ENCODE results near the gene CTNNAL1.
"Not testable (repeated sequence)": the region's sequence is repeated elsewhere in the genome, so short reads cannot be mapped to it uniquely, and the experiment has no call there.

Gene CTNNAL1

DNA sequence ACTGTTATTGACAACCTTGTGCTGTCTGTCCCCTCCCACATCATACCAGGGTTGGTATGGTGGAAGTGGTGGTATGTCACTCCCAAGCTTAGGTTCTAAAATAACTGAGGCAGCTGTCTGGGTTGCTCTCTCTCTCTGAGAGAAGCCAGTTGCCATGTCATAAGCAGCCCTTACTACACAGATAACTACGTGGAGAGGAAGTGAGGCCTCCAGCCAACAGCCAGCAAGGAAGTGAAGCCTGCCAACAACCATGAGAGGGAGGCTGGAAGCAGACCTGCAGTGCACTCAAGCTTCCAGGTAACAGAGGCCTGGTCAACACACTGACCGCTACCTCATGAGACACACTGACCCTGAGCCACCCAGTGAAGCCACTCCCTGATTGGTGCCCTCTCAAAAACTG, 18.6 kb downstream of the CTNNAL1 start:
- DNase-seq (ENCODE audit: low spot score), result no peak

DNA sequence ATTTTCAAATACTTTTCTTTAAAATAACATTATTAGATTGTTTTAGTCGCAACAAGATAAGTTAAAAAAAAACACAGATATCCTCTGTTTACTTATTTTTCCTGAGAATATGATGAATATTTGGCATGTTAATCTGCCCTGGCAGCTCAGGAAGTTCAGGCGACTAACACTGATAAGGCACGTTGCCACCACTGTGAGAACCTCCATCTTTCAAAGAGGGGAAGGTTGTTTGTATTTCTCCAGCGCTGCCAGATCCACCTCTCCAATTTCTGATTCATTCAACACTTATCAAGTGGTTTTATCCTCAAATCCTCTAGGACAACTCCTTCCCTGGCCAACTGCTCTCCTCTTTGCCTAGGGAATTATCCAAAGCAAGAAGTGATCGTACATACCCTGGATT, 21.8 kb downstream of the CTNNAL1 start:
- DNase-seq (ENCODE audit: low spot score), result no peak

DNA sequence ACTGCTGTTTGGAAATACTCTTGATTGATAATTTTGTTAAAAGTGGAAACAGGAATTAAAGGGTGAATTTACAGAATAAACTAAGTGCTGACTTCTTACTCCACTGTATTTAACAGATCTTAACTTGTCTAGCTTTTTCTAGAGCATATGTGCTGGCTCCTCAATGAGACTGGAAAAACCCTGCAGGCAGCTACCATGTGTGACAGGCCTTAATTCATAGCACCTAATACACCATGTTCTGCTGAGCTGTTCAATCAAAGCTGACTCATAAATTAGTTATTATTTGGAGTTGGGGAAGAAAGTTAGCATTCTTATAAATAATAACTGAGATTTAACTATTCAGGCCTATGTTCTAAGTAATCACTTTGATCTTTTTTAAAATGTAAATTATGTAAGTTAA, 29.4 kb downstream of the CTNNAL1 start:
- no peak for DNase-seq (ENCODE audit: low spot score)

DNA sequence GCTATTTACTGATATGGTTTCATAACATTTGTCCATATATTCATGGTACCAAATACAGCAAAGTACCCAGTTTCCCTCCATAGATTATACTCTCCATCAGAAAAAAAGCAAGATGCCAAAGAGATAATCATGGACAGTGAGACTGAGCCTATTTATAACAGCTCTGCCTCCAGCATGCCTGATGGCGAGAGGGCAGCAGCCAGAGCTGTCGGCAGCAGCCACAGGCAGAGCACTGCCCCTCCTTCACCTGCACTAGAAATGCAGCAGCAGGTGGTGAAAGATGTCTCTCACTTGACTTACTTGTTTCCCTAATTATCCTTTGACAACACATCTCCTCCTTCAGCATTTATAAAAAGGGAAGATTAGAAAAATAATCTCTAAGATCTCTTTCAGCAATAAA, 32.4 kb downstream of the CTNNAL1 start:
- DNase-seq (ENCODE audit: low spot score), result no peak

DNA sequence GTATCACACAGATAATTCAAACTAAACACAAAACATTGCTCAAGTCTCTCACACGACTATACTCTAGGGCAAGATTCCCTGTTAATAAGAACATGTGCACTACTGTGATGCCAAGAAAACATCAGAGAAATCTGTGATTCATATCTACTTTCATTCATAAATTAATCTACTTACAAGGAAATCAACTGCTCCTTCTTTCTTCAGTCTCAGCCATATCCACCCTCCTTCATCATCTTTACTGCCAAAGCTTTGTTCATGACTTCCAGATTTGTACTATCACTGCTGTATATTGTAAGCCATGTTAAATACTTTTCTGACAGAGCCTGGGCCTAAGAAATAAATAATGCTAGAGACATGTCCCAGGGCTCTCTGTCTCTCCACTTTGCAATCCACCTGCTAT, 35.1 kb downstream of the CTNNAL1 start:
- no peak for DNase-seq (ENCODE audit: low spot score)

DNA sequence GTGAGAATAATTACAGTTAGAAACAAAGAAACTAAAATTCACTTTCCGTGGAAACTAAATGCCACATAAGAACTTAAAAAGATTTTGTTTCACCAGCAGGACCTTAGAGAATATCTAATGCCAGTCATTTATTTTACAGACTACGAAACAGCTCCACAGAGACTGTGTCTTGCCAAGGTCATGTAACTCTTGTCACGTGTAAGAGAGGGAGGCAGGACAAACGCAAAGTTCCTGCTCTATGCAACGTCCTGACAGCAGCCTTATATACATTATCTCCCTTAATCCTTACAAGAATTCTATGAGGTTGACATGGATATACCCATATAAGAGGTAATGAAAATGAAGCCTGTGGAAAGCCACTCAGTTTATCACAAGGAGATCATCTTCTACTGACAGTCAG, 39.4 kb downstream of the CTNNAL1 start:
- no peak for DNase-seq (ENCODE audit: low spot score)

DNA sequence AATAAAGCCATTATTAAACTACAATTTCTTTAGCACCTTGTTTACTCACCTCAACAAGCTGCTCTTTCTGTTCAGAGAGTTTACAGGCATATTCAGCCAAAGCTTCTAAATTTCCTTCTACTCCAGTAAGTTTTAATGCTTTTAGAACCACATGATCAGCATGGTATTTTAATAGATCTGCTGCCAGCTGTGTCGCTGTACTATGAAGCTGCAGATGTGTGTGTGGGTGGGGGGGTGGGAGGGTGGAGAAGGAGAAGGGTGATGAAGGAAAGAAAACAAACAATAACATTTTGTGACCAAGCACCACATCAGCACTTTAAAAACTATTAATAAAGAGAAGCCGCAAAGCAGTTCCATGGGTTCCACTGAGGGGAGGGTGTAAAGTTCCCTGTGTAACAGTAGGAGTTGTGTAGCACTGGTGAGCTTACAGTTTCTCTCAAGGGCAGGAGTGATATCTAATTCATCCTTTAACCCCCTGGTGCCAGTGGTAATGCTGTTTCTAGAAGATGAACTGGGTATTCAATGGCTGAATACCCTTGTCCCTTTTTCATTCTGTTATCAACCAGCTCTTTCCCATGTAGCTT, 40.6 kb downstream of the CTNNAL1 start:
- DNase-seq (ENCODE audit: low spot score), result no peak

DNA sequence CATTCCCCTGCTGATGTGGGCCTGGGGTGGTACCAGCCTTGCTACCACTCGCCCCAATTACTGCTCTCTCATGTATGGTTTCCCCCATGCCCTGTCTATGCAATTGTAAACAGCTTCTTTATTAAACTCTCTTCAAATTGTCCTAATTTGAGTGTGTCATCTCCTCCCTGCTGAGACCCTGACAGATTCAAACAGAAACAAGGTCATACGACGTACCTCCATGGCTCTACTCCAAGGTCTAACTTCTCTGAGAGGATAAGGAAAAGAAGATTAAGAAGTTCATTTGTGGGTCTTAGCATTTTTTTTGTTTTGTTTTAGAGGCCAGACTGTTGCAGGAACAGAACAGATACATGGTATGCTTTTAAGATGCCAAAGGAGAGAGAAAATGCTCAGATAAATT, 41.1 kb downstream of the CTNNAL1 start:
- no peak for DNase-seq (ENCODE audit: low spot score)

DNA sequence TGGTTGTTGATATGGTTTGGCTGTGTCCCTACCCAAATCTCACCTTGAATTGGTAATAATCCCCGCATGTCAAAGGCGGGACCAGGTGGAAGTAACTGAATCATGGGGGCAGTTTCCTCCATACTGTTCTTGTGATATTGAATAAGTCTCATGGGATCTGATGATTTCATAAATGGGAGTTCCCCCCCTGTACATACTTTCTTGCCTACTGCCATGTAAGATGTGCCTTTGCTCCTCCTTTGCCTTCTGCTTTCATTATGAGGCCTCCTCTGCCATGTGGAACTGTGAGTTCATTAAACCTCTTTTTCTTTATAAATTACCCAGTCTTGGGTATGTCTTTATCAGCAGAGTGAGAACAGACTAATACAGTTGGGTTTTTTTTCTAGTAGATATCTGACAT, 41.9 kb downstream of the CTNNAL1 start:
- DNase-seq (ENCODE audit: low spot score), result not testable (repeated sequence)

DNA sequence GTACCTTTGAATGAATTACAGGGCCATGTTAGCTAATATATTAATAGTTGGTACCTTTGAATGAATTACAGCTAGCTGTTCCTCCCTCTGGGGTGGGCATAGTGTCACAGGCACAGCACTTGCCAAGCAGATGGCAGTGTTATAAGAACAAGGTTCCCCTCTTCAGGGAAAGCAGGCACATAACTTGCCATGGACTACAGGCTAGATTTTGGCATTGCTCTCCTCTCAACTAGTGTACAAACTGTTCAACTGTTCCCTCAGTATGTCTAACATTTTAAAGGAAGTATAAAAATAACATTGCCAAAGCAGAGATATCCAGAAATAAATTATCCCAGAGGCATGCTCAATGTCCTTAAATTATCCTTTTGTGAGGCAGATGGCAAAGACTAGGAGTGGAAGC, 45.4 kb downstream of the CTNNAL1 start:
- DNase-seq (ENCODE audit: low spot score), result peak; percentile 7

DNA sequence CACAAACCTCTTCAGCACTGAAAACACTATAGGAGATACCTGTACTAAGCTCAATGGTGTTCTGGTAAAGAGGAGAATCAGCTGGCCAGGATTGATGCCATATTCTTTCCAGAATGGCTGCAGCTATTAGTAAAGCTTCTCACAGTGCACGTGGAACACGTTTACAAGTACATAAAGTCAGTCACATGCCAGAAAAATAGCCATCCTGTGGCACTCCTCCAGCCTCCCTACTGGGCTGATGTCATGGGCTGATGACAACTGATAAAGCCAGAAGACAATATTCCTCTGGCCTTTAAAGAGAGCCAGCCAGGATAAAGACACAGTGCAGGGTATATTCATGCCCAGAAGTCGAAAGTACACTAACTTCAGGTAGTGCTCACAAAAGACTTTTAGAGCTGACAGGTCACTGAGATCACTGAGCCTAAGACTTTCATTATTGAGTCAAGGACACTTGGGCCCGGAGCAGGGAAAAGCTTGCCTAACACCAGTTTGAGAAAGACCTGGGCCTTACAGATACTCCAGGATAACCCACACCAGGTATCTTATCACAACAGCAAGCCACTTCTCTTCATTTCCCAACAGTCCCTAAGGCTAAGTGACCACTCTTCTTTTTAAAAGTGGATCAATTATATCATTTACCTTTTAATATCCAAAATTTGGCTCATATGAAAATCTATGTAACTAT, 49.7 kb downstream of the CTNNAL1 start:
- DNase-seq (ENCODE audit: low spot score), result no peak

DNA sequence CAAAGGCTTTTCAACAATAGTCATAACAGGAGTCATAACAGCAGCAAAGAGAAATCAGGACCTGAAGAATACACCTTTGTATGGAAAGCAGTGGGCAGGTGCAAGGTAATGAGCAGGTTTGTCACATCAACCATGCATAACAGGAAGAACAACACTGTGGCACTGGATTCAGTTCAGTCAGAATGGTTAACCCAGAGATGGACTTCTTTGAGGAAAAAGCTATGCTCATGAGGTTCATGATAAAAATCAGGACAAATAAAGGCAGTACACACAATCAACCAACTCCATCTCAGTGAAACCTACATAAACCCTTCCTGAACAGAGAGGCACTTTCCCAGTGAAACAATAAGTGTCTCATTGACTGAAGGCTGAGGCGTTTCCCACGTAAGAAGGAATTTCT, 52.1 kb downstream of the CTNNAL1 start:
- DNase-seq (ENCODE audit: low spot score), result no peak

DNA sequence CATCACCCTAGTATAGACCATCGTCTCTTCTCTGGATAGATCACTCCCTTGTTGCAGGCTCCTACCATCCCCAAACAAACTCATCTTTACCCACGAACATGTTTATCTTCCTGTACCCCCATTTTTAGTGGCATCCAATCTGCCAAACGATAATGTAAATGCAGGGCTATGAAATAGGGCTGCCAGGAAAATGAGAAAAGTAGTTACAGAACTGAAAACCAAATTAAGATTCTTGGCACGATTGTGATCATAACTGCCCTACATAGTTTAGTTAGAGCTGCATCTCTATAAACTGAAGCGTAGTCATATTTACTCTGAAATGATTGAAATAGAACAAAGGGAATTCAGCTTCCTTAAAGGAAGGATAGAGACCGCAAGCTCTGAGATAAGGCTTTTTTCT, 53.0 kb downstream of the CTNNAL1 start:
- DNase-seq (ENCODE audit: low spot score), result no peak

DNA sequence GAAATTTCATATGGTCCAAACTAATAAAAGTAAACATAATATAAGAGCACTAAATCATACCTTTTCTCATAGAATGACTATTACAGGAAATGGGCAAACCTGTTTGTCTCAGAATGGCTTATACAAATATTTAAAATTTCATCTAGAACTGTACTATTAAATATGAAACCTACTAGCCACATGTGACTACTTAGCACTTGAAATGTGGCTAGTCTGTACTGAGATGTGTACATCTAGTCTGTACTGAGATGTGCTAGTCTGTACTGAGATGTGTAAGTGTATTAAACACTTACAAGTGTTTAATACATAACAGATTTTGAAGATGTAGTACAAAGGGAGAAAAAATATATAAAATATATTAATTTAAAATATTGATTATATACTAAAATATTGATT, 56.7 kb downstream of the CTNNAL1 start:
- no peak for DNase-seq (ENCODE audit: low spot score)

DNA sequence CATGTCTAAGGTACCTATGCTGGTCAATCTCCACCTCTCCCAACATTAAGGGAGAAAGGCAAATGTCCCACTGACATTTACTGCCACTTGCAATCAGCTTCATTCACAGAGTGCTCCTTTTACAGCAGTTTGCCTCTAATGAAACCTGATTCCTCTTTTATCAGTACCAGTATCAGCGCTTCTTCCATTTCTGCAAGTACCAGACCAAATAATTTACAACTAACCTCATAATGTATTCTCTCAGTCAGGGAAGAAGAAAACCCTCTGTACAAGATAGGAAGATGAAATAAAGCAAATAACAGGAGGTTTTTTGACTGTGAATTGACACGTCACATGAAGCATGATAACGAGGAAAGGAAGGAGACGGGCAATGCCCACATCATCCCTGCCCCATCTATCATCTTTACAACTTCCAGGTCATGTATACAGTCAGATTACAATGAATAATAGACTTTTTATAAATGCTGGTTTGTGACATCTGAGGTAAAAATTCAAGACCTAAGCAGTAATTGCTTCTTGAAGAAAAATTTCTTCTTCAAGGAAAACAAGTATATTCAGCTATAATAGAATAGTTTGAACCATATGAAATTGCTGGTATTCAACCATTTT, 57.2 kb downstream of the CTNNAL1 start:
- no peak for DNase-seq (ENCODE audit: low spot score)

DNA sequence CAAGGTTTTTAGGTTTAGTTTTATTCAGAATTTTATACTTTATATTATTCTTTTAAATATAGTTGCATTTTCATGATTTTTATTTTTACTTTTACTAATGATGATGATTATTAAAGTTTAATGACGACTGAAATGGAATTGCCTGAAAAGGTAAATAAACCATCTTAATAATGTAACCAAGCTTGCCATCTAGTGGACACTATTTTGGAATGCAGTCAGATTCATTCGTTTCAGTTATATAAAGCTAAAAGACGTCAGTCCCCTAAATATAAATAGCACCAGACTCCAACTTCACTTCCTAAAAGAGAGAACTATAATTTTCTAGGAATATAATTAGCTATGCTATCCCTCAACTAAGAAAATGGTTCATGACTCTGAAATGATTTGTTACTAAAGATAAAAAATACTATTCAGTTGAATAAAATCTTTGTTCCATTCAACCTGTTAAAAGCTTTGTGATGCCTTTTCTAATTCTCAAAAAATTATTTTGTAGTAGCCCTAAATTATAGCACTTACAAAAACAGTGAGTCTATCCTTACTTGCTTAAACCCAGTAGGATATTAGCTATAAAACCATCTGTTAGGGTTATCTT, 59.2 kb downstream of the CTNNAL1 start:
- DNase-seq (ENCODE audit: low spot score), result peak; percentile 85

DNA sequence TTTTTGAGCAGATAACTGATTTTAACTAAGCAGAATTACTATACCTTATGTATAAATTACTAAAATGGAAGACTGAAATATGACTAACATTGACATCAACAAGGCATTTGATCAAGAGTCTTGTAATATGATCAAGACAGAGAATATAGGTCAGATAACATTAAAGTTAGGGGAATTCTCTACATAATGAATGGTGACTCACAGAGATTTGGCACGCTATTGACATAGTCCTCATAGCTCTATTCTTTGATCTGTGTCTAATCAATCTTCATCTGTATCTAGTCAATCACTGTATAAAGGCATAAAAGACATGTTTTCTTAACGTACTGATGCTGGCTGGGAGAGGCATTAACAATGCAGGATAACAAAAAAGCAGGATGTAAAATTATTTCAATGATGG, 61.7 kb downstream of the CTNNAL1 start:
- no peak for DNase-seq (ENCODE audit: low spot score)

DNA sequence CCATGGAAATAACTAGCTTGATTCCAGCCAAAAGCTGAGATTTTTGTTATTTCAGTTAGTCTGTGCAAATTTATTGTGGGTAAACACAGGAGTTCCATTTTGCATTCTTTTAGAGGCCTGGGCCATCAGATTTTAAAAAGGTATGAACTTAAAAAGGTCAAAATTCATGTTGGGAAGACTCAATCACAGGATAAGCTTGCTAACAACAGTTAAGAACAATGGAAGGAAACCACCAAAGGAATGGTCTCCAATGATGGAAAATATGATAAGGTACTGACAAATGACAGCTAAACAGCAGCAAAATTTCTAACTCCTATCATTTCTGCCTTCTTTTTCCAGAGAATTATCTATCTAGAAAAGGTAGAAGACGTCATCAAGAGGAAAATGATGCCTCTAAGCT, 63.1 kb downstream of the CTNNAL1 start:
- DNase-seq (ENCODE audit: low spot score), result no peak

DNA sequence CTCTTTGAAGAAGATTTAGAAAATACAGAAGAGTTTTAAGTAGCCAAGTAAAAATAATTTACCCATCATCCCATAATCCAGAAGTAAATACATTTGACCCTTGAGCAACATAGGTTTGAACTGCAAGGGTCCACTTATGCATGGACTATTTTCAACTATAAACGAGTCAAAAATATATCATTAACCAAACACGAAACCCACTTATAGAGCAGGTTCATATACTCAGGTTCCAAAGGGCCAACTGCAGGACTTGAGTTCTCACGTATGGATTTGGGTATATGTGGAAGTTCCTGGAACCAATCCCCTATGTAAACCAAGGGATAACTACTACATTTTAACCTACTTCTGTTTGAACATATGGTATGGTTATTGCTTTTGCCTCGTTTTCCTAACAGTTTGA, 73.3 kb downstream of the CTNNAL1 start:
- no peak for DNase-seq (ENCODE audit: low spot score)

DNA sequence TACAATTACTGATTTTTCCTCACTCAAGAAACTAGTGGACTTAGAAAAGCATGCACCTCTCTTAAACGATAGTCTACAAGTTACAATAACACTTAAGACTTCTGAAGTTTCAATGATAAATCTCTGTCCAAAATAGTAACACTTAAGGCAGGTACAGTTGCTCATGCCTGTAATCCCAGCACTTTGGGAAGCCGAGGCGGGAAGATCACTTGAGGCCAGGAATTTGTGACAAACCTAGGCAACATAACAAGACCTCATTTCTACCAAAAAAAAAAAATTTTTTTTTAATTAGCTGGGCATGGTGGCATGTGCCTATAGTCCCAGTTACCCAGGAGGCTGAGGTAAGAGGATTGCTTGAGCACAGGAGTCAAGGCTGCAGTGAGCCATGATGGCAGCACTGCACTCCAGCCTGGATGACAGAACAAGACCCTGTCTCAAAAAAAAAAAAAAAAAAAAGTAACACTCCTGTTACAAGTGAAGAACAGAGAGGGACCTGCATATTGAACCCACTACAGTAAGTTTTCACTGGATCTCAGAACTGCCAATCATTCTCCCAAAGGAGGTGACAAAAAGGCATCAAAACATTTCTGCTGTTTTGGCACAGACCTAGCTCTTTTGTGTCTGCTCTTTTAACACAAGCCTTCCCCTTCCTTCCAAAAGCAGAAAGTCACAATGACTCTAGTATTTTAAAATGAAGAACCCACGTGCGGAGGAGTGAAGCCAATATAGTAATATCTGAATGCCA, 75.6 kb downstream of the CTNNAL1 start:
- no peak for DNase-seq (ENCODE audit: low spot score)

DNA sequence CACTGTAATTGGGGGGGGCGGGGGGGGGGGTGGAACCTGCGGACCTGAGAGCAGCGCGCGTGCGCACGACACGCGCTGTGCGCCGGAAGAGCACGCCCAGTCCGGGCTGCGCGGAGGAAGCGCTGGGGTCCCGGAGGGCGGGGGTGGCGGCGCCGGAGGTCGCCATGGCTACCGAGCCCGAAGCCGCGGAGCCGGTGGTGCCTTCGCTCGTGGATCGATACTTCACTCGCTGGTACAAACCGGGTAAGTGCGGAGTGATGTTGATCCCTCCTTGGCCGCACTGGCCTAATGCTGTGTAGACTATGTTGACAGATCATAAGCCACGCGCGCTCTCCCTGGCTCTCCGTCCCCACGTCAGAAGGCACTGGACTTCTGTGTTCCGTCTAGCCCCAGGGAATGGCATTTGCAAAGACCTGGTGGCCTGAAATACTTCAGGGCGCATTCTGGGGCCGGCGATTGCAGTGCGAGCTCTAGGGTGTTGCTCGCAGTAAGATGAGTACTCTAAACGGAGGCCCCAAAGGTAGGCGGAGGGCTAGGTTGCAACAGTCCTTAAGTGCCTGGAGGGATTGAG, 78.9 kb downstream of the CTNNAL1 start, which contains the start of gene ABITRAM:
TSS of gene ABITRAM (plus strand) at position 78 of the 571 bp plus-strand sequence. CDS start at position 165, 87 bp downstream.
- peak; percentile 86 for DNase-seq (ENCODE audit: low spot score)

DNA sequence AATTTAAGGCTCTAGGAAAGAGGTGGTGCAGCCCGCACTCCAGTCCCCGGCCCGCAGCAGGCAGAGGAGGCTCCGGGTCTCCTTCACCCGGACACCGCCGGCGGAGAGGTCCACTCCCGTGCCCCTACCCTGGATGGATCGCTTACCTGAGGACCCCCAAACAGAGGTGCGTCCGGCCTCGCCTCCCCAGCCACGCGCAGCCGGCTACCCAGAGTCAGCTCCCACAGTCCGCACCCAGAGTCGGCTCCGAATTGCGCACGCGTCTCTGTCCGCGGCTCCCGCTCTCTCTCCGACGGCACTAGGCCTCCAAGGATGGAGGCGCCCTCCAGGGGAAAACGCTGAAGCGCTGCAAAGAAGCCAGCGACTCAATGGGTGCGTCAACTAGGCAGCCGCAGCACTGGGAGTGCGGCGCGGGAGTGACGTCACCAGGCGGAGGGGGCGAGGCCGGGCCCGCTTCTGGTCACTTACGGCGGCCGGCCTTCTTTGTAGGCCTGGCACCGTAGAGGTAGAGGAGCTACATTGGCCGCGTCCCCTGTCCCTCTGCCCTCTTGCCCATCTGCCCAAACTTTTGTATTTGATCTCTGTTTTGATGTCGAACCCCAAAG, 79.5 kb downstream of the CTNNAL1 start, which contains the start of gene ELP1:
TSS of gene ELP1 (minus strand) at position 407 of the 605 bp plus-strand sequence. CDS start 2,978 bp downstream, outside the sequence.
- peak; percentile 88 for DNase-seq (ENCODE audit: low spot score)

All from pons (tissue), 1 donor.